Measurements from ENCODE around the gene BFSP1. TPM values are rescaled to one million over a fixed set of nuclear protein-coding genes. Genes with fewer than 3 reads are reported as not detected.

Gene BFSP1
- total and polyA plus RNA-seq, 2 donors (not counting 3 experiments of a cell fraction or from before 2014, with no cell fraction given), result 3.1 to 5.2 TPM

- H3K27me3 ChIP-seq (ENCODE audit: control insufficient read depth in 2 of 2, insufficient read depth in 2 of 2, low read length in 2 of 2), result no peaks in the 10 kb centered on the region
- DNase-seq (ENCODE audit: low read depth, low spot score), result peak; percentile 67
- intact Hi-C loops (cut with micrococcal nuclease), result no loop called here
Observed at GRCh38 chr20:17542993-17543412, 11.8 kb upstream of the BFSP1 start.

More at GRCh38 chr20:17542993-17543412, 11.8 kb upstream of the BFSP1 start:
- Histone ChIP-seq H3K79me2 (ENCODE audit: control insufficient read depth, insufficient read depth, low read length) (no peaks in the 10 kb centered on the region), H3K4me1 (ENCODE audit: control insufficient read depth, extremely low read depth, insufficient read depth, low read length) (no peaks in the 10 kb centered on the region), H3K27ac (ENCODE audit: insufficient read depth, low read depth, low read length) (no peak overlapping the region), H3K4me2 (ENCODE audit: insufficient read depth, low read length) (no peak overlapping the region), H3K9me3 (replicated peaks; ENCODE audit: control insufficient read depth, insufficient read depth, low read length) (no peaks in the 10 kb centered on the region), H3K4me3 (replicated peaks in 1 of 3; ENCODE audit: insufficient read depth in 1 of 3, low read depth in 1 of 3, low read length in 3 of 3) (no peak overlapping the region), H3K9me1 (replicated peaks; ENCODE audit: control insufficient read depth, extremely low read depth, insufficient read depth, low read length) (no peaks in the 10 kb centered on the region), H3K36me3 (ENCODE audit: control insufficient read depth in 2 of 2, extremely low read depth in 1 of 2, insufficient read depth in 2 of 2, low read length in 2 of 2) (no peaks in the 10 kb centered on the region), H4K20me1 (replicated peaks; ENCODE audit: control insufficient read depth, extremely low read depth, insufficient read depth, low read length) (no peaks in the 10 kb centered on the region), H3K9ac (replicated peaks; ENCODE audit: extremely low read depth, insufficient read depth, low read length) (no peak overlapping the region), H2AFZ (ENCODE audit: low read depth, low read length) (peak overlapping the region; percentile 54)
- dilution Hi-C loops (cut with MboI; ENCODE audit: extremely low pct_ligation_motif_present, low sequenced_read_pairs), result loop anchor here (5.0 kb wide), 1 partner anchor 49 kb away; no protein-coding TSS in a partner anchor
- TF ChIP-seq CTCF (IDR thresholded peaks at IDR 0.05; ENCODE audit: extremely low read depth in 1 of 2, insufficient read depth in 1 of 2, low read depth in 1 of 2, low read length in 2 of 2) (no peak), FOS (IDR thresholded peaks at IDR 0.05; ENCODE audit: borderline replicate concordance, insufficient read depth, low read length) (no peak), EZH2 (IDR thresholded peaks at IDR 0.05; ENCODE audit: borderline replicate concordance, low read depth, low read length, severe bottlenecking) (no peak), GATA2 (IDR thresholded peaks at IDR 0.05; ENCODE audit: insufficient read depth, insufficient read length, low read depth, low read length) (no peak), MYC (IDR thresholded peaks at IDR 0.05; ENCODE audit: low read depth, low read length) (no peak), POLR2A (IDR thresholded peaks at IDR 0.05; ENCODE audit: low read depth, low read length) (no peak), JUN (IDR thresholded peaks at IDR 0.05; ENCODE audit: borderline replicate concordance, insufficient read depth, insufficient read length, low read depth) (no peak), MAX (IDR thresholded peaks at IDR 0.05; ENCODE audit: insufficient read depth, insufficient read length) (no peak), POLR2AphosphoS5 (IDR thresholded peaks at IDR 0.05; ENCODE audit: insufficient read depth, low read depth, low read length) (no peak)
- CTCF ChIA-PET, result interaction anchor here (1.0 to 5.3 kb wide), 4 partner anchors 14 to 67 kb away, joined by 3 to 30 read pairs (median 8); partner anchors contain the start of gene DSTN
- POLR2A ChIA-PET, result no interaction called here
- no peak for FAIRE-seq
- no TSS peak for BruUV-seq (replicated peaks)

All from endothelial cell of umbilical vein (primary cell).